A549 (cell line): ENCODE results near the gene ATP5PB. TPM values are rescaled to one million over a fixed set of nuclear protein-coding genes. Genes with fewer than 3 reads are reported as not detected.

Experiments
- ATAC-seq, 2 experiments: fragments of 200-7000 bp in 1 of 2; fragments of >200 bp in 1 of 2; cut with Nextera tagmentation in 1 of 2; cut with Tn5 transposase in 1 of 2; 3 replicates each; pipeline versions ENCODE4 v1.8.0 to v1.9.1; 2018 to 2020; ENCODE audit warnings: mild to moderate bottlenecking in 1 of 2, moderate library complexity in 1 of 2
- CTCF ChIA-PET: fragments of 300-600 bp; sonication (Branson Sonifier 250); formaldehyde crosslinking; extraction: SDS; loops from one replicate; lab custom pipeline; 2021; ENCODE audit warnings: antibody characterized with exemption, inconsistent platforms; lab: Yijun Ruan, JAX
- POLR2A ChIA-PET: fragments of 350-600 bp; formaldehyde crosslinking; extraction: SDS; loops from one replicate; lab custom pipeline; 2021; ENCODE audit warnings: antibody characterized with exemption, inconsistent platforms; lab: Yijun Ruan, JAX
- DNase-seq, 2 experiments: peaks; one replicate each; pipeline versions ENCODE4 v3.0.0 to v3.0.0-alpha.2; 2011 to 2016; ENCODE audit warnings: low read depth in 1 of 2, low spot score in 1 of 2
- FAIRE-seq: peaks from 2 replicates; lab custom pipeline; 2011; peaks lifted over from hg19 to GRCh38; lab: Jason Lieb, UNC
- H3K27ac ChIP-seq, 2 experiments: fragments of >200 bp; sonication (Bioruptor Twin); formaldehyde crosslinking; 3 replicates each; pipeline ENCODE4 v1.5.1; 2016 to 2017
- H3K4me1 ChIP-seq: fragments of >200 bp; sonication (Bioruptor Twin); formaldehyde crosslinking; 3 replicates; pipeline ENCODE4 v1.6.1; 2016
- H3K4me2 ChIP-seq: fragments of >200 bp; sonication (Bioruptor Twin); formaldehyde crosslinking; 3 replicates; pipeline ENCODE4 v1.6.1; 2016
- H3K4me3 ChIP-seq: fragments of >200 bp; sonication (Bioruptor Twin); formaldehyde crosslinking; 3 replicates; pipeline ENCODE4 v1.5.1; 2016
- H3K9me3 ChIP-seq: fragments of >200 bp; sonication (Bioruptor Twin); formaldehyde crosslinking; 3 replicates; pipeline ENCODE4 v1.6.1; 2016
- ATOH8 ChIP-seq: fragments of 250-450 bp; sonication (Bioruptor Pico); IDR thresholded peaks from 2 replicates; pipeline ENCODE4 v1.5.0; 2020; ENCODE audit warnings: low read depth, mild to moderate bottlenecking, moderate library complexity
- CBX2 ChIP-seq: fragments of 200-600 bp; sonication (generic); IDR thresholded peaks from 2 replicates; pipeline ENCODE4 v1.6.1; 2016; ENCODE audit warnings: low read depth, mild to moderate bottlenecking, borderline replicate concordance
- CEBPB ChIP-seq, 2 experiments: fragments of >200 bp in 1 of 2; sonication (Bioruptor Twin) in 1 of 2; formaldehyde crosslinking in 1 of 2; IDR thresholded peaks; 2 replicates each; pipeline ENCODE4 v1.6.1; 2012 to 2016
- EP300 ChIP-seq, 2 experiments: fragments of >200 bp; sonication (Bioruptor Twin); formaldehyde crosslinking; IDR thresholded peaks; 2 replicates in 1 of 2; 3 replicates in 1 of 2; pipeline ENCODE4 v1.6.1; 2016 to 2017
- FOSB ChIP-seq: fragments of 250-450 bp; sonication (Bioruptor Pico); IDR thresholded peaks from 2 replicates; pipeline ENCODE4 v1.5.0; 2020; ENCODE audit warnings: mild to moderate bottlenecking, moderate library complexity
- FOXS1 ChIP-seq: fragments of 250-450 bp; sonication (Bioruptor Pico); IDR thresholded peaks from 2 replicates; pipeline ENCODE4 v1.5.0; 2020; ENCODE audit warnings: mild to moderate bottlenecking, moderate library complexity
- HDAC2 ChIP-seq: fragments of 200-600 bp; sonication (generic); IDR thresholded peaks from 2 replicates; pipeline ENCODE4 v1.6.1; 2016
- HEYL ChIP-seq: fragments of 250-450 bp; sonication (Bioruptor Pico); IDR thresholded peaks from 2 replicates; pipeline ENCODE4 v1.8.0; 2021; ENCODE audit warnings: mild to moderate bottlenecking, moderate library complexity
- MAFK ChIP-seq: fragments of 450-650 bp; IDR thresholded peaks from 2 replicates; pipeline ENCODE4 v1.6.1; 2014; ENCODE audit not compliant: partially characterized antibody
- PBX3 ChIP-seq: IDR thresholded peaks from 2 replicates; pipeline ENCODE4 v1.6.1; 2012
- RNF2 ChIP-seq: fragments of 200-600 bp; sonication (generic); IDR thresholded peaks from 2 replicates; pipeline ENCODE4 v1.6.1; 2016; ENCODE audit warnings: low read depth, mild to moderate bottlenecking, antibody characterized with exemption, moderate library complexity, borderline replicate concordance
- SREBF2 ChIP-seq: fragments of 450-650 bp; IDR thresholded peaks from 2 replicates; pipeline ENCODE4 v1.6.1; 2014; ENCODE audit warnings: mild to moderate bottlenecking, moderate library complexity
- TP53 ChIP-seq: fragments of 250-450 bp; sonication (Bioruptor Pico); IDR thresholded peaks from 2 replicates; pipeline ENCODE4 v1.5.0; 2021; ENCODE audit warnings: mild to moderate bottlenecking, moderate library complexity
- ZC3H11A ChIP-seq: fragments of 450-650 bp; IDR thresholded peaks from 2 replicates; pipeline ENCODE4 v1.6.1; 2014; ENCODE audit warnings: antibody characterized with exemption, mild to moderate bottlenecking
- ZFP36 ChIP-seq: fragments of 450-650 bp; IDR thresholded peaks from 2 replicates; pipeline ENCODE4 v1.6.1; 2014; ENCODE audit warnings: borderline replicate concordance; ENCODE audit not compliant: partially characterized antibody
- ZNF302 ChIP-seq: fragments of 250-450 bp; sonication (Bioruptor Pico); IDR thresholded peaks from 2 replicates; pipeline ENCODE4 v1.9.0; 2021; ENCODE audit warnings: inconsistent platforms, mild to moderate bottlenecking, moderate library complexity
- WGBS: methylation state at CpG from one replicate; pipeline ENCODE4 v1.1.6; 2017; ENCODE audit errors: missing lambda C conversion rate; 5-methylcytosine and 5-hydroxymethylcytosine counted together
- polyA plus RNA-seq, 4 experiments: library from polyadenylated mRNA; depleted of rRNA in 3 of 4; stranded (reverse); fragments of >200 nt; fragmentation: RNase III in 1 of 4; extraction: RNeasy Plus Mini Kit Qiagen cat#74134 plus additional on column Dnase treatment in 1 of 4; gene quantifications; 2 replicates in 3 of 4; 3 replicates in 1 of 4; pipeline ENCODE4 v1.2.3, GENCODE V29; 2011 to 2017
- TF ChIP-seq, protein P1 (sequence below): IDR thresholded peaks from 2 replicates; pipeline ENCODE4 v1.6.1; 2012
- TF ChIP-seq, protein P2 (sequence below): fragments of >200 bp; sonication (Bioruptor Twin); formaldehyde crosslinking; IDR thresholded peaks from 2 replicates; pipeline ENCODE4 v1.6.1; 2016
- TF ChIP-seq, protein P3 (sequence below): IDR thresholded peaks from 2 replicates; pipeline ENCODE4 v1.6.1; 2012; ENCODE audit warnings: low read depth, borderline replicate concordance

Gene ATP5PB
- polyA plus RNA-seq, 2 of the 4 experiments (the other 2 are of a cell fraction), result 275 to 300 TPM

GRCh38 chr1:111453706-111454105 lies 4.4 kb downstream of the ATP5PB start:
- H3K9me3 ChIP-seq, result no peaks in the 10 kb centered on the region
- no peak for TF ChIP-seq FOSB (CRISPR knock-in tag)
- TF ChIP-seq PBX3, result no peak
- H3K27ac ChIP-seq, result no peak overlapping the region
- ChIA-PET CTCF (interaction anchor here (0.8 to 1.1 kb wide), 2 partner anchors 215 to 293 kb away, joined by 3 to 5 read pairs; no protein-coding TSS in a partner anchor), POLR2A (no interaction called here)
- no peak for DNase-seq
- H3K4me1 ChIP-seq, result peaks cover 10% of the 10 kb centered on the region; the same call in 2 of the 3 replicates
- ATAC-seq, result no peak
- H3K4me3 ChIP-seq, result no peak overlapping the region
- no peak overlapping the region for H3K4me2 ChIP-seq
- no peak for FAIRE-seq
- 93% methylated on average over 3 of the region's 3 CpGs for WGBS

DNA sequence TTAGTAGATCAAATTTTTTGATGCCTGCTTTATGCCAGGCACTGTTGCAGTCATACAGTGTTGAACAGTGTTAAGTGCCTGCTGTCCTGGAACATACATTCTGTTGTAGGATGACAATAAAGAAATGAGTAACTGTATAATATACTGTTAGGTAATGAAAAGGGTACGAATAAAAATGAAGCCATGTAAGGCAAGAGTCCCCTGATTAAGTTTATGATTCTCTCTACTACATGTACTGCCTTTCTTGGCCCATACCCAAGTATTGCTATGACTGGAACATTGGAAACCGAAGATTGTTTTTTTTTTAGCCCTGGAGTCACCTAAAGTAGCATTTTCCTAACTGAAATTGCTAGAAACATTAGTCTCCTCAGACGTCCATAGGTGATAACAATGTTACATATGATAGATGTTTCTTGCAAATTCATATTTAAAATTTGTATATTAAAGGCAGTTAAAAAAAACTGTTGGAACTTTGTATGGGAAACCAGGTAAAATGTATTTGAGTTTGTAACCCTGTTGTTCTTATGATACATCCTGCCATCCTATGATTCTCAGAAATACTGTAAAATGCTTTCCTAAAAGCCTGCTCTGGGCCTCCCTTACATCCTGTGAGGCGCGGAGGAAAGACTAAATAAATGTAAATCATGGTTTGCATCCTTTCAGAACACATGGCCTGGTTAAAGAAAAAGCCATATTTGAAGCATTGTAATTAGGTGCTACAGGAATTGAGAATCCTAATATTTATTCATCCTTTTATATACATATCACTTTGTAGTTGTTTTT lies 5.8 kb downstream of the ATP5PB start:
- ATAC-seq, result no peak
- no peak overlapping the region for H3K27ac ChIP-seq
- H3K9me3 ChIP-seq, result no peaks in the 10 kb centered on the region
- no peak for FAIRE-seq
- no peak overlapping the region for H3K4me2 ChIP-seq
- CTCF ChIA-PET, result no interaction called here
- TF ChIP-seq EP300 (IDR thresholded peaks at IDR 0.05) (no peak), ZFP36 (no peak), CBX2 (no peak), PBX3 (no peak), SREBF2 (no peak)
- TF ChIP-seq, protein P1, sequence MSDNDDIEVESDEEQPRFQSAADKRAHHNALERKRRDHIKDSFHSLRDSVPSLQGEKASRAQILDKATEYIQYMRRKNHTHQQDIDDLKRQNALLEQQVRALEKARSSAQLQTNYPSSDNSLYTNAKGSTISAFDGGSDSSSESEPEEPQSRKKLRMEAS, result no peak
- TF ChIP-seq, protein P2, sequence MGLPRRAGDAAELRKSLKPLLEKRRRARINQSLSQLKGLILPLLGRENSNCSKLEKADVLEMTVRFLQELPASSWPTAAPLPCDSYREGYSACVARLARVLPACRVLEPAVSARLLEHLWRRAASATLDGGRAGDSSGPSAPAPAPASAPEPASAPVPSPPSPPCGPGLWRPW, result no peak
- TF ChIP-seq, all 56 proteins: peak for 0
- WGBS, result 79% methylated on average over 5 of the region's 5 CpGs
- POLR2A ChIA-PET, result no interaction called here
- Histone ChIP-seq H3K4me1 (peaks cover 10% of the 10 kb centered on the region; the same call in 2 of the 3 replicates), H3K4me3 (no peak overlapping the region)
- no peak for DNase-seq

GRCh38 chr1:111455642-111456031 lies 6.4 kb downstream of the ATP5PB start:
- H3K9me3 ChIP-seq, result no peaks in the 10 kb centered on the region
- ATAC-seq (no peak), FAIRE-seq (no peak), DNase-seq (no peak)
- TF ChIP-seq HEYL (CRISPR knock-in tag) (no peak), ATOH8 (no peak), ZNF302 (no peak), RNF2 (no peak), HDAC2 (no peak), EP300 (IDR thresholded peaks at IDR 0.05) (no peak), MAFK (no peak), ZC3H11A (no peak), FOXS1 (CRISPR knock-in tag) (no peak), TP53 (no peak), CEBPB (IDR thresholded peaks at IDR 0.05) (no peak)
- TF ChIP-seq, protein P3, sequence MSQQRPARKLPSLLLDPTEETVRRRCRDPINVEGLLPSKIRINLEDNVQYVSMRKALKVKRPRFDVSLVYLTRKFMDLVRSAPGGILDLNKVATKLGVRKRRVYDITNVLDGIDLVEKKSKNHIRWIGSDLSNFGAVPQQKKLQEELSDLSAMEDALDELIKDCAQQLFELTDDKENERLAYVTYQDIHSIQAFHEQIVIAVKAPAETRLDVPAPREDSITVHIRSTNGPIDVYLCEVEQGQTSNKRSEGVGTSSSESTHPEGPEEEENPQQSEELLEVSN, result no peak
- peaks cover 5% of the 10 kb centered on the region; the same call in 2 of the 3 replicates for H3K4me1 ChIP-seq
- no peak overlapping the region for H3K4me3 ChIP-seq
- POLR2A ChIA-PET, result no interaction called here
- 93% methylated on average over 3 of the region's 3 CpGs for WGBS
- H3K27ac ChIP-seq, result no peak overlapping the region
- CTCF ChIA-PET, result no interaction called here
- H3K4me2 ChIP-seq, result no peak overlapping the region
